Measurements from ENCODE around the gene RNF11. TPM values are rescaled to one million over a fixed set of nuclear protein-coding genes. Genes with fewer than 3 reads are reported as not detected.

The RNF11 gene
- polyA plus RNA-seq, 1 donor from 2014 or later, result 210 TPM

DNA sequence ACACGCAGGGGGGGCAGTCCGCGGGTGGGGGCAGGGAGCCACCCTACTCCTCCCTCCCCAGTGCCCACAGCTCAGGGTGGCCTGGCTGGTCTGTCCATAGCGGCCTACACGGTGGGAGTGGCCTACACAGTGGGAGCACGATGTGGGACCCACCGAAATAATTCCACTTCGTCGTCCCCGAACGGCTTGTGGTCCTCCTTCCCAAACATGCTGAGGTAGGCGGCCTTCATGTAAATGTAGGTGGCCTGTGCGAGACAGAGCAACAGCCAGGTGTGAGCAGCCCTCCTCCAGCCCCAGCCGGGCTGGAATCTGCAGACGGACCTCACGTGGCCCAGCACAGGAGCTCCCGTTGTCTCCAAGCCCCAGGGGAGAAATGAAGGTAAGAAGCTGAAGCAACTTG lies 59.9 kb downstream of the RNF11 start:
- Histone ChIP-seq H4K20me1 (ENCODE audit: insufficient read depth) (no peaks in the 10 kb centered on the region), H3K4me3 (ENCODE audit: low read length) (no peak overlapping the region), H3F3A (ENCODE audit: insufficient read depth, low read length, poor library complexity, severe bottlenecking) (no peaks in the 10 kb centered on the region), H3K27ac (ENCODE audit: low read length) (no peak overlapping the region), H3K79me2 (replicated peaks; ENCODE audit: insufficient read depth, low read length) (no peaks in the 10 kb centered on the region), H3K9me3 (ENCODE audit: low read length) (peaks cover 4% of the 10 kb centered on the region), H2AFZ (ENCODE audit: low read depth, low read length) (no peak overlapping the region), H3K4me2 (ENCODE audit: low read length) (no peak overlapping the region), H3K9me2 (ENCODE audit: insufficient read depth, low read length) (no peaks in the 10 kb centered on the region), H3K9ac (ENCODE audit: low read length) (no peak overlapping the region), H3K36me3 (ENCODE audit: insufficient read depth, low read length) (no peaks in the 10 kb centered on the region), H3K27me3 (ENCODE audit: insufficient read depth, low read depth, low read length) (no peaks in the 10 kb centered on the region)
- no peak for TF ChIP-seq EP300 (conservative IDR thresholded peaks at IDR 0.05; ENCODE audit: poor library complexity, severe bottlenecking)
- TF ChIP-seq, protein P1, sequence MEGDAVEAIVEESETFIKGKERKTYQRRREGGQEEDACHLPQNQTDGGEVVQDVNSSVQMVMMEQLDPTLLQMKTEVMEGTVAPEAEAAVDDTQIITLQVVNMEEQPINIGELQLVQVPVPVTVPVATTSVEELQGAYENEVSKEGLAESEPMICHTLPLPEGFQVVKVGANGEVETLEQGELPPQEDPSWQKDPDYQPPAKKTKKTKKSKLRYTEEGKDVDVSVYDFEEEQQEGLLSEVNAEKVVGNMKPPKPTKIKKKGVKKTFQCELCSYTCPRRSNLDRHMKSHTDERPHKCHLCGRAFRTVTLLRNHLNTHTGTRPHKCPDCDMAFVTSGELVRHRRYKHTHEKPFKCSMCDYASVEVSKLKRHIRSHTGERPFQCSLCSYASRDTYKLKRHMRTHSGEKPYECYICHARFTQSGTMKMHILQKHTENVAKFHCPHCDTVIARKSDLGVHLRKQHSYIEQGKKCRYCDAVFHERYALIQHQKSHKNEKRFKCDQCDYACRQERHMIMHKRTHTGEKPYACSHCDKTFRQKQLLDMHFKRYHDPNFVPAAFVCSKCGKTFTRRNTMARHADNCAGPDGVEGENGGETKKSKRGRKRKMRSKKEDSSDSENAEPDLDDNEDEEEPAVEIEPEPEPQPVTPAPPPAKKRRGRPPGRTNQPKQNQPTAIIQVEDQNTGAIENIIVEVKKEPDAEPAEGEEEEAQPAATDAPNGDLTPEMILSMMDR (IDR thresholded peaks at IDR 0.05; ENCODE audit: poor library complexity, severe bottlenecking), result no peak
- TF ChIP-seq TAF1 (IDR thresholded peaks at IDR 0.05; ENCODE audit: low read depth), result no peak
- TF ChIP-seq RAD21 (conservative IDR thresholded peaks at IDR 0.05), result no peak
- no peak for TF ChIP-seq EZH2 (IDR thresholded peaks at IDR 0.05; ENCODE audit: borderline replicate concordance, insufficient read depth, low read length, poor library complexity, severe bottlenecking)
- TF ChIP-seq SMC3 (conservative IDR thresholded peaks at IDR 0.05; ENCODE audit: poor library complexity), result no peak
- no peak for TF ChIP-seq REST (IDR thresholded peaks at IDR 0.05; ENCODE audit: borderline replicate concordance)
- no peak for TF ChIP-seq POLR2AphosphoS5 (IDR thresholded peaks at IDR 0.05)
- no peak for TF ChIP-seq MXI1 (conservative IDR thresholded peaks at IDR 0.05; ENCODE audit: poor library complexity, severe bottlenecking)

DNA sequence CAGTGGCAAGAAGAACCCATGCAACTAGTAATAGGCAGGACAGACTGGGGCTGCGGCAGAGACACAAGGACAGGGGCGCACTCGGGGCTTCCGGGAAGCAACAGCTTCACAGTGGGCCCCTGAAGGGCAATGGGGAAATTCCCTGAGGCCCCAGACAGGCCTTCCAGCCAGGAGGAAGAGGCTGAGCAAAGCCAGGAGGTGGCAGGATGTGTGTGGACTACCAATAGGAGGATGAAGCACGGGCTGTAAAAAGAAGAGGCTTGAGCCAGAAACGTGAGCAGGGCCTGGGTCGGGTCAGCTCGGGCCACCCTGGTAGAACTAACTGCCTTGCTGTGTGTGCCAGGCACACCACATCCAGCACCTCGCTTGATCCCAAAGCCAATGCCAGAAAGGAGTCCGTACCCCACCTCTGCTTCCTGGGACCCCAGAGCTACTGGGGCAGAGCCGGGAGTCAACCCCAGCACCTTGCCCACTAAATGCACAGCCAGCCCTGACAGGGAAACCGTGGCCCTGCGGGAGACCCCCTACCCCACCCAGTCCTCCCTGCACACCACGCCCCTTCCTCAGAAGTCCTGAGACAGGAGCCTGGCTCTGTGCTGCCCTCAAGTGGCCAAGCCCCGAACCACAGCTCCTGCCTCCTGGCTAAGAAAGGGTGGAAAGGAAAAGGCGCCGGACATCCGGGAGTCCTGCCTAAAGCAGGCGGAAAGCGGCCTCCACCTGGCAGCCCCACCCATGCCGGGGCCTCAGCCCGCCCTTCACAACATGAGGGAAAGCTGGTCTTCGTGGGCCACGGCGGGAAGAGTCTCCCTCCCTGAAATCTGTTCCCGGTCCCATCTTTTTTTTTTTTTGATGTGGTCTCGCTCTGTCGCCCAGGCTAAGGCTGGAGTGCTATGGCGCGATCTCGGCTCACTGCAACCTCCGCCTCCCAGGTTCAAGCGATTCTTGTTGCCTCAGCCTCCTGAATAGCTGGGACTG lies 60.6 kb downstream of the RNF11 start:
- no peak overlapping the region for H3K9ac ChIP-seq (ENCODE audit: low read length)

More for the DNA sequence above, 60.6 kb downstream of the RNF11 start:
- peaks cover 4% of the 10 kb centered on the region for H3K9me3 ChIP-seq (ENCODE audit: low read length)
- H2AFZ ChIP-seq (ENCODE audit: low read depth, low read length), result no peak overlapping the region
- H4K20me1 ChIP-seq (ENCODE audit: insufficient read depth), result no peaks in the 10 kb centered on the region
- no peak overlapping the region for H3K4me2 ChIP-seq (ENCODE audit: low read length)
- peak; percentile 63 for TF ChIP-seq SMC3 (conservative IDR thresholded peaks at IDR 0.05; ENCODE audit: poor library complexity)
- TF ChIP-seq, protein P1 (IDR thresholded peaks at IDR 0.05; ENCODE audit: poor library complexity, severe bottlenecking), result peak; percentile 73
- TF ChIP-seq RAD21 (conservative IDR thresholded peaks at IDR 0.05), result peak; percentile 63
- TF ChIP-seq REST (IDR thresholded peaks at IDR 0.05; ENCODE audit: borderline replicate concordance), result no peak
- TF ChIP-seq POLR2AphosphoS5 (IDR thresholded peaks at IDR 0.05), result no peak
- no peak for TF ChIP-seq TAF1 (IDR thresholded peaks at IDR 0.05; ENCODE audit: low read depth)
- no peak for TF ChIP-seq EP300 (conservative IDR thresholded peaks at IDR 0.05; ENCODE audit: poor library complexity, severe bottlenecking)
- TF ChIP-seq MXI1 (conservative IDR thresholded peaks at IDR 0.05; ENCODE audit: poor library complexity, severe bottlenecking), result no peak
- no peak for TF ChIP-seq EZH2 (IDR thresholded peaks at IDR 0.05; ENCODE audit: borderline replicate concordance, insufficient read depth, low read length, poor library complexity, severe bottlenecking)
- H3K4me3 ChIP-seq (ENCODE audit: low read length), result no peak overlapping the region
- H3F3A ChIP-seq (ENCODE audit: insufficient read depth, low read length, poor library complexity, severe bottlenecking), result no peaks in the 10 kb centered on the region
- no peaks in the 10 kb centered on the region for H3K9me2 ChIP-seq (ENCODE audit: insufficient read depth, low read length)
- H3K27ac ChIP-seq (ENCODE audit: low read length), result no peak overlapping the region
- no peaks in the 10 kb centered on the region for H3K79me2 ChIP-seq (replicated peaks; ENCODE audit: insufficient read depth, low read length)
- no peaks in the 10 kb centered on the region for H3K36me3 ChIP-seq (ENCODE audit: insufficient read depth, low read length)
- no peaks in the 10 kb centered on the region for H3K27me3 ChIP-seq (ENCODE audit: insufficient read depth, low read depth, low read length)
